GM18519 (cell line): ENCODE measurements around the gene TMEM169.
A peak's percentile ranks its signal among the peaks of the same experiment; 100 is the strongest.

ENCODE experiments used
- ATAC-seq: cut with Tn5 transposase; IDR thresholded peaks from one replicate; pipeline ENCODE4 v1.9.1; 2021; ENCODE audit warnings: mild to moderate bottlenecking, moderate library complexity; ENCODE audit not compliant: unreplicated experiment, low FRiP score

TMEM169 gene, protein sequence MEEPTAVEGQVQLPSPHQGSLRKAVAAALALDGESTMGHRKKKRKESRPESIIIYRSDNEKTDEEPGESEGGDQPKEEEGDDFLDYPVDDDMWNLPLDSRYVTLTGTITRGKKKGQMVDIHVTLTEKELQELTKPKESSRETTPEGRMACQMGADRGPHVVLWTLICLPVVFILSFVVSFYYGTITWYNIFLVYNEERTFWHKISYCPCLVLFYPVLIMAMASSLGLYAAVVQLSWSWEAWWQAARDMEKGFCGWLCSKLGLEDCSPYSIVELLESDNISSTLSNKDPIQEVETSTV

GRCh38 chr2:216081487-216082116 is at the start of gene TMEM169, which contains the start of gene PECR:
Gene TMEM169, plus strand, starts transcription at chr2:216081919. Its CDS starts 14,045 bp downstream, at chr2:216095964.
Gene PECR, minus strand, starts transcription at chr2:216081809. Its CDS starts 68 bp downstream, at chr2:216081741.
- ATAC-seq = peak; percentile 73

DNA sequence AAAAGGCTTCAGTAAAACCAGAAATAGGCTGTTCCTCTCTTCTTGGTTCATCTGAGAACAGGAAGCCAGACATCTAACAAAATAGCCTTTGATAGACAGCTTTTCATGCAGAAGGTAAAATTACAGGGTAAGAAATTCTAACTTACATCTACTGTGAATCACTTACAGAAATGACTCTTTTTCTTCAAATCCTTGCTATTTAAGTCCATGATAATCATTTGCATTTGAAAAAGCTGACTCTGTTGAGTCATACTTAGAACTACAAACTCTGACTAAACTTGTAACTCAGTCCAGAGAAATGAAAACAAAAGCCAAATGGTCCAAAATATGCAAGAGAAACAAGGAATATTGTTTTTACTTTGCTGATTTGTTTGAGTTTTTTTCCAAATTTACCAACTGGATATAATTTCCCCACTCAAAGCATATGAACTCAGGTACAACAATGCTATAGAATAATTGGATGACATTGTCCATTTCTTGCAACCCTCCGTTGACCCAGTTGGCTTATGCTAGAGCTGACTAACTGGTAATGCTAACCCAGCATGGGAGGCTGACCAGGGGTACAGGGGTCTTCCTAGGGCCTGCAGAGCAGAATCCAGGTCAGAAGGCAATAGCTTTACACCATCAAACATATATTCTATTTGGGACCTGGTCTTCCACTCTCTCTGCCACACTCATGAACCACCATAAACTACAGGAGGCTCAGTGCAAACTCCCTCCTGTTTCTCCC is 49.6 kb upstream of the TMEM169 start:
- peak; percentile 93 for ATAC-seq

DNA sequence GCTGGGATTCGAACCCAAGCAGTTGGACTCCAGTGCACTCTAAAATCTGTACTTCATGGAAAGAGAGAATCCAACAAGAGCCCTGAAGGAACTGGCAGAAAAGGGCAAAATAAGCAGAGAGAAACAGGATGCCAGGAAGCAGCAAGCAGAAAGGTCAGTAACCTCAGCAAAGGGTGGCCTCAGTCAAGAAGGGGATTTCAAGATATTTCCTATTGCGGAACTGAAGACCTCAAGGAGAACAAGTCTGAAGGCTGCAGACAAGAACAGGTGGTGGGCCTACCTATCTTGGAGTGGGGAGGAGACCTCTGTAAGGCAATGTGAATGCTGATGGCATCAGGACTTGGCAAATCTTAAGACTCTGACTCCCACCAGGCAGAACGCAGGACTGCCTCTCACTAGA is 48.3 kb upstream of the TMEM169 start:
- ATAC-seq = no peak

DNA sequence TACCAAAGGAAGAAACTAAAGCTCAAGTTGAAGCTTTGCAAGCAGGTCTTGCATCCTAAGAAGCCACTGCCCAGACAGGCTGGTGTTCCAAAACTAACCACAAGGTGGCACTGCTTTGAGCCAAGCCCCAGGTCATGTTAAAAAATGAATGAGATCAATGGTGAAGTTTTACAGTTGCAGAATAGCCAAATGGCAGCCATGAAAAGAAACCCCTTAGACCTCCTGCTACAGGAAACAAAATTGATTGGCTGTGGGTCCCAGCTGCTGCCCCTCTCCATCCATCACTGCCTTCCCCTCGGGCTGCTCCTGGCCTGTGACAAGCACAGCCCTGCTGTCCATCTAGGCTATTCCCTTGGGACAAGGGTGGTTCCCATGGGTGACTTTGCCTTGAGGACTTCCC is 47.7 kb upstream of the TMEM169 start:
- ATAC-seq = peak; percentile 27

GRCh38 chr2:216039918-216040317 is 41.8 kb upstream of the TMEM169 start:
- ATAC-seq = no peak

- ATAC-seq = no peak
Measured at GRCh38 chr2:216041438-216041837, 40.3 kb upstream of the TMEM169 start.

DNA sequence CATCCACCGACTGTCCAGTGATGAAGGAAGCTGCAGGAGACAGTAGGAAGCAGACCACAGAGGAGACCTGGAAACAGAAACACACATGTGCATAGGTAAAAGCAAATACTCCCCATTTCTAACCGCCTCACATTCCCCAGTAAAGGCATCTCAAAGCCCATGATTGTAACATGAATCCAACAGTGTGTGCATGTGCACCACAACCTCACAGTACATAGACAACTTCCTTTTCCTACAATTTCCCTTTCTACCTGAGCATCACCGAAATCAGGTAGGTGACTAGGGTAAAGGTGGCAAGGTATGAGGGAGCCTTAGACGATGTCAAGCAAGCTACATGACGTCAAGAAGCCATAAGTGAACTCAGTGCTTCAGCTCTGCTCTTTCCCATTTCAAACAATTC is 37.8 kb upstream of the TMEM169 start:
- no peak for ATAC-seq

DNA sequence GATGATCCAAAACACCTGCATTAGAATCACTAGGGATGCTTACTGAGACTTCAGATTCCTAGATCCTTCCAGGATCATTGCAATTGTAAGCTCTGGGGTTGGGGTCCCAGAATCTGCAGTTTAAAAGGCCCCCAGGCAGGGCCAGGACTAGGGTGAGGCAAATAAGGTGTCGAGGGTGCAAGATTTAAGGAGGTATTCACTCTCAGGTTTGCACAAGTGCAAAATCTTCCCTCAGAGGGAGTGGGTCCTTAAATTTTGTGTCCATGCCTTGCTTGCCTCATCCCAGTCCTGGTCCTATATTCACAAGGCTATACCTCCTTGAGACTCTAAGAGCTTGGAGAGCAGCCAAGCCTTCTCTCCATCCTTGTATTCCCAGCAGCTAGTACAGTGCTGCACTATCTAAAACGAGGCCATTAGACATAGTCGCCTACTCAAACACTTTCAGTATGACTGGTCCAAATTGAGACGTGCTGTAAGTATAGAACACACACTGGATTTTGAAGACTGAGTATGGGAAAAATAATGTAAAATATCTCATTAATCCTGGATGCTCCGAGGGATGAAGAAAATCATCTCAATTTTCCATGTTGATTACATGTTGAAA is 36.7 kb upstream of the TMEM169 start:
- ATAC-seq = peak; percentile 92

DNA sequence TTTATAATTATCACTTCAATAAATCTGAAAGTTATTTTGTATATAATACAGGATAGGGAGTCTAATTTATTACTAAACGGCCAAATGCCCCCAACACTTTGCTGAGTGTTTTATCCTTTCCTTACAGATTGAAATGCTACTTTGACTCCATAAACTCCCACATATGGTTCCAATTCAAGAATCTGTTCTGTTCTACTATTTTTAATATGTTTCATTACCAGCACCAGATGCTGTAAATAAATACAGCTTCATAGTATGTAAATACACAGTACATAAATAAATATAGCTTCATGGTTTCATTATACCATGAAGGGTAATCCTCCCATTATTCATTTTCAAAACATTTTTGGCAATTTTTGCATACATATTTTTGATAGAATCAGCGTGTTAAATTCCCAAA is 34.3 kb upstream of the TMEM169 start:
- ATAC-seq = no peak

DNA sequence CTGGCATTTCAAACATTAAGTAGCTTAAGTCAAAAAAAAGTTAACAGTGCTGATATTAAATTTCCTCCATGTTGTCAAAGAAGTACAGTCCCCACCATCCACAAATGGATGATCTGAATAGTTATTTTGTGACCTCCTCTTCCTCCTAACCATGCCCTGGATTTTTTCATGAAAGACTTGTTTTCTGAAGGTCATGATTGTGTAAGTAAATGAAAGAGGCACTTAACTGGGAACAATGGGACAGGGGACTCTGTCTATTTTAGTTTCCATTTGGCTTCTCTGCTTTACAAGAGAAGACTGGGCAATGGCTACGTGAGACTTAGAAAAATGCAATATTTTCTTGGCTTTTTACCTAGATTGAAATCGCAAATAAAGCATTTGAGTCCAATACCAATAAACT is 32.3 kb upstream of the TMEM169 start:
- ATAC-seq = no peak

DNA sequence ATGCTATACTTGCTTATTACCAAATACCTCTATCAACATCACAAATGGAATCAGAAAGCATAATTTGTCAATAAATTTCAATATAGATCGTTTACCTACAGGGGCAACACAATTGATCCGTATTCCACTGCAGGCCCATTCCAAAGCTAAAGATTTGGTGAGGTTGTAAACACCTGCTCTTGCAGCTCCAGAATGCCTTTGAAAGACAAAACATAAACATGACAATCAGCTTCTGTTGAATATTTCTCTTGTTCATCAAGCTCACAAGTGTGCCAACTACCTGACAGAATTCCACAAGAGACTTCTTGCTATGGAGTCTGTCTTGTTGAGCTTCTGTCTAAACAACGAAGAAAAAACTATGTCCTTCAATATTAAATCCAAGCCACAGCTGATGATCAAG is 30.4 kb upstream of the TMEM169 start:
- ATAC-seq = no peak

DNA sequence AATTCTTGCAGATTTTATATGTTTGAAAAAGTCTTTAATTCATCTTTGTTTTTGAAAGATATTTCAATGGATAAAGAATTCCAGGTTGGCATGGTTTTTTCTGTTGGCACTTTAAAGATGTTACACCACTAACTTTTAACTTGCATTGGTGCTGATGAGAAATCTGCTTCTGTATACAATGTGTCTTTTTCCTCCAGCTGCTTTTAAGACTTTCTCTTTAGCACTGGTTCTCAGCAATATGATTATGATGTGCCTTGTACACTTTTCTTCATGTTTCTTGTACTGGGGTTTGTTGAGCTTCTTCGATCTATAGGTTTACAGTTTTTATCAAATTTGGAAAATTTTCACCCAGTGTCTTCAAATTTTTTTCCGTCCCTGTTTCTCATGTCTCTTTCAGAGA is 29.3 kb upstream of the TMEM169 start:
- no peak for ATAC-seq

GRCh38 chr2:216055680-216056079 is 26.0 kb upstream of the TMEM169 start:
- no peak for ATAC-seq

- peak; percentile 40 for ATAC-seq
Measured at GRCh38 chr2:216056739-216057138, 25.0 kb upstream of the TMEM169 start.

GRCh38 chr2:216057688-216058193 is 24.0 kb upstream of the TMEM169 start:
- peak; percentile 69 for ATAC-seq

DNA sequence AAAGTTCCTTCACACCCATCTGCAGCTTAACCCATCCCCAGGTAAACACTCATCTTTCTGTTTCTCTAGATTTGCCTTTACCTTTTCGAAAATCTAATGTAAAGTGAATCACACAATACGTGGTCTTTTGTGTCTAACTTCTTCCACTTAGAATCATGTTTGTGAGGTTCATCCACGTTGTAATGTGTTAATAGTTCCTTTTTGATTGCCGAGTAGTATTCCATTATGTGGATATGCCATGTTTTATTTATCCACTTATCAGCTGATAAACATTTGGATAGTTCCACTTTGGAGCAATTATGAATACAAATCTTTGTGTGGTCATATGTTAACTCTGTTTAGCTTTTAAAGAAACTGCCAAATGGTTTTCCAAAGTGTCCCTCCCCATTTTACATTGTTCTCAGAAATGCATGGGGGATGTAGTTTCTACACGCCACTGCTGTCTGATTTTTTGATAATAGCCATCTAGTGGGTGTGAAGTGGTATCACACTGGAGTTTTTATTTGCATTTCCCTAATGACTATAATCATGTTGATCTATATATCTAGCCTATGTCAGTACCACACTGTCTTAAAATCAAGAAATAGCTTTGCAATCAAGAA is 22.4 kb upstream of the TMEM169 start:
- ATAC-seq = no peak

DNA sequence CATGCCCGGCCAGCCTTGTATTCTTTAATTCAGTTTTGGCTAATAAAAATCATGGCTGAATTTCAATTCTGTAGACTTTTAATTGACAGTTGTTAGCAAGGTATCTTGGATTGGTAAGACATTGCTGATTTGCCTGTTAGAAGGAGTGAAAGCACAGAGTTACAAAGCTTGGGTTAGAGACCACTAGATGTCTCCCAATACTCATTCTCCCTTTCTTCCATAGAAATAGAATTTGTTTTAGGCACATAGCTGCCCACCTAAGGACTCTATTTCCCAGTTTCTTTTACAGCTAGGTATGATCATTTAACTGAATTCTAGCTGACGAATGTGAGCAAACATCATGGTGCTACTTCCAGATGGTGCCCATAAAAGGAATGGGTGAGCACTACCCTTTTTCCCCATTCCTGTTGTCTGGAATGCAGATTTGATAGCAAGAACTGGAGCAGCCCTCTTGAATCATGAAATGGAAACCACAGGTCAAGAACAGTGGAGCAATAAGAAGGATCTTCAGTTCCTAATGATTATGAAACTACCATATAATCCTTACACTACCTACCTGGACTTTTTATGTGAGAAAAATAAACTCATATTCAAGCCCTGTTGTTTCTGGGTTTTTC is 17.6 kb upstream of the TMEM169 start:
- no peak for ATAC-seq

GRCh38 chr2:216064665-216065064 is 17.1 kb upstream of the TMEM169 start:
- ATAC-seq = no peak

- ATAC-seq = no peak
Measured at GRCh38 chr2:216066230-216066629, 15.5 kb upstream of the TMEM169 start.

DNA sequence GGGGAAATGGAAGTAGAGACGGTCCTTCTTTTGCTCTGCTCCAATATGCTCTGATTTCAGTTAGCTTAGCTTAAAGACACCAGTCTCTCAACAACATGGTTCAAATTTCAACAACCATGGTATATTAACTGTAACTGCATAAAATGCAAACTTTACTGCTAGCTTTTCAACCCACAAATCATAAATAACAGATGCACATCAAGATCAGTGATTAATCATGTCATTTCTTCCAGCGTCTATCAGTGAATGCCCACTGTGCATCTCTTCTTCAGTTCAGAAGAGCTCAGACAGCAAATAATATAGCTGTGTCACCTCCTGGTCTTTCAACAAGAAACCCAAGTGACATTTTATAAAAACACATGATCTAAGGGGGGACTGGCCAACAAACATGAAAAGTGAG is 12.7 kb upstream of the TMEM169 start:
- no peak for ATAC-seq
